HepG2 (cell line): ENCODE measurements around the gene MAPRE3. TPM values are rescaled to one million over a fixed set of nuclear protein-coding genes. Genes with fewer than 3 reads are reported as not detected.

ENCODE experiments used
- AHR ChIP-seq: IDR thresholded peaks from 2 replicates; pipeline ENCODE4 v1.6.1; 2018; ENCODE audit warnings: missing genetic modification reagents, missing compliant biosample characterization
- ARID2 ChIP-seq: sonication (generic); formaldehyde crosslinking; IDR thresholded peaks from 2 replicates; pipeline ENCODE4 v1.8.1; 2022; ENCODE audit warnings: mild to moderate bottlenecking, missing genetic modification reagents, borderline replicate concordance
- ATF2 ChIP-seq: sonication (generic); formaldehyde crosslinking; IDR thresholded peaks from 2 replicates; pipeline ENCODE4 v1.4.0; 2020; ENCODE audit warnings: missing genetic modification reagents
- ATF5 ChIP-seq: sonication (generic); formaldehyde crosslinking; IDR thresholded peaks from 2 replicates; pipeline ENCODE4 v1.4.0; 2020; ENCODE audit warnings: mild to moderate bottlenecking, low read depth, missing genetic modification reagents
- ELF1 ChIP-seq: sonication (generic); formaldehyde crosslinking; IDR thresholded peaks from 2 replicates; pipeline ENCODE4 v1.4.0; 2020; ENCODE audit warnings: missing genetic modification reagents
- ETS1 ChIP-seq: sonication (generic); formaldehyde crosslinking; IDR thresholded peaks from 2 replicates; pipeline ENCODE4 v1.4.0; 2020; ENCODE audit warnings: missing genetic modification reagents
- LCORL ChIP-seq, 2 experiments: fragments of 450-650 bp in 1 of 2; sonication (generic) in 1 of 2; formaldehyde crosslinking in 1 of 2; IDR thresholded peaks; 2 replicates each; pipeline versions ENCODE4 v1.5.0 to v1.6.1; 2017 to 2020; ENCODE audit warnings: antibody characterized with exemption in 1 of 2, missing genetic modification reagents in 1 of 2
- MAFK ChIP-seq, 2 experiments: IDR thresholded peaks in 1 of 2; conservative IDR thresholded peaks in 1 of 2; 2 replicates each; pipeline ENCODE4 v1.6.1; 2011; ENCODE audit warnings: improper control_type of control experiment in 2 of 2, low read length in 2 of 2
- NR2C2 ChIP-seq: sonication (generic); formaldehyde crosslinking; IDR thresholded peaks from 2 replicates; pipeline ENCODE4 v1.4.0; 2020; ENCODE audit warnings: missing genetic modification reagents, mild to moderate bottlenecking, moderate library complexity, borderline replicate concordance
- POLR2A ChIP-seq, 2 experiments: IDR thresholded peaks; 2 replicates each; pipeline ENCODE4 v1.6.1; 2011; ENCODE audit warnings: low read depth in 2 of 2, low read length in 2 of 2, mild to moderate bottlenecking in 1 of 2, moderate library complexity in 1 of 2; ENCODE audit not compliant: insufficient read depth in 1 of 2
- SALL2 ChIP-seq: sonication (generic); formaldehyde crosslinking; IDR thresholded peaks from 2 replicates; pipeline ENCODE4 v1.8.1; 2023; ENCODE audit warnings: mild to moderate bottlenecking, missing genetic modification reagents, inconsistent platforms
- SOX6 ChIP-seq, 2 experiments: fragments of 450-650 bp in 1 of 2; sonication (generic) in 1 of 2; formaldehyde crosslinking in 1 of 2; IDR thresholded peaks; 2 replicates each; pipeline versions ENCODE4 v1.4.0 to v1.6.1; 2017 to 2020; ENCODE audit warnings: antibody characterized with exemption in 1 of 2, mild to moderate bottlenecking in 1 of 2, missing genetic modification reagents in 1 of 2
- SYNCRIP ChIP-seq: fragments of 200-400 bp; formaldehyde crosslinking; IDR thresholded peaks from 2 replicates; pipeline ENCODE4 v1.6.1; 2018; ENCODE audit warnings: mild to moderate bottlenecking, low read depth, low read length; ENCODE audit not compliant: insufficient read depth
- ZBTB26 ChIP-seq: IDR thresholded peaks from 2 replicates; pipeline ENCODE4 v1.6.1; 2016; ENCODE audit warnings: missing compliant biosample characterization, missing genetic modification reagents, borderline replicate concordance
- ZNF232 ChIP-seq: sonication (generic); formaldehyde crosslinking; IDR thresholded peaks from 2 replicates; pipeline ENCODE4 v1.4.0; 2020; ENCODE audit warnings: missing genetic modification reagents, borderline replicate concordance
- ZNF280B ChIP-seq: sonication (generic); formaldehyde crosslinking; IDR thresholded peaks from 2 replicates; pipeline ENCODE4 v1.5.0; 2020; ENCODE audit warnings: missing genetic modification reagents, mild to moderate bottlenecking, borderline replicate concordance
- ZNF350 ChIP-seq: sonication (generic); formaldehyde crosslinking; IDR thresholded peaks from 2 replicates; pipeline ENCODE4 v1.4.0; 2020; ENCODE audit warnings: mild to moderate bottlenecking, low read depth, missing genetic modification reagents, borderline replicate concordance
- ZNF83 ChIP-seq: sonication (generic); formaldehyde crosslinking; IDR thresholded peaks from 2 replicates; pipeline ENCODE4 v1.4.0; 2020; ENCODE audit warnings: missing genetic modification reagents, mild to moderate bottlenecking, borderline replicate concordance
- ZSCAN31 ChIP-seq: sonication (generic); formaldehyde crosslinking; IDR thresholded peaks from 2 replicates; pipeline ENCODE4 v1.5.0; 2020; ENCODE audit warnings: low read depth, mild to moderate bottlenecking, missing genetic modification reagents
- polyA plus RNA-seq, 8 experiments: library from polyadenylated mRNA; depleted of rRNA in 3 of 8; stranded (reverse) in 7 of 8; unstranded in 1 of 8; fragments of >200 nt; fragmentation: Illumina TruSeq in 4 of 8; extraction: Trizol in 4 of 8; gene quantifications; 2 replicates each; pipeline versions ENCODE4 v1.2.1 to v1.2.3, GENCODE V29; 2011 to 2016; ENCODE audit warnings: low read depth in 4 of 8, missing spikeins in 1 of 8, mixed read lengths in 1 of 8; ENCODE audit not compliant: insufficient read depth in 1 of 8
- total RNA-seq, 5 experiments: library from RNA; depleted of rRNA; stranded (reverse); fragments of >200 nt; fragmentation: Illumina TruSeq; extraction: Trizol; gene quantifications; 2 replicates each; pipeline ENCODE4 v1.2.3, GENCODE V29; 2016; ENCODE audit warnings: low read depth in 1 of 5

The MAPRE3 gene
- total and polyA plus RNA-seq, 2 of the 13 experiments (the other 11 are each of a cell fraction or from before 2014, with no cell fraction given): 0.31 to 0.91 TPM

GRCh38 chr2:27050281-27050995, 80.0 kb downstream of the MAPRE3 start (continued):
- TF ChIP-seq ZNF280B (CRISPR knock-in tag) (peak; percentile 65; the same call in 1 of the 2 replicates), POLR2A (IDR thresholded peaks at IDR 0.05; ENCODE audit: insufficient read depth in 1 of 2, low read depth in 2 of 2, low read length in 2 of 2) (peak; percentile 86 to 98), ATF2 (CRISPR knock-in tag) (no peak), MAFK (conservative IDR thresholded peaks at IDR 0.05 in 1 of 2, IDR thresholded peaks at IDR 0.05 in 1 of 2; ENCODE audit: low read length in 2 of 2) (no peak), ZBTB26 (no peak; the same call in none of the 2 replicates), NR2C2 (peak; percentile 11), ZNF232 (CRISPR knock-in tag) (no peak), ATF5 (CRISPR knock-in tag) (no peak), ZSCAN31 (peak; percentile 75; the same call in 1 of the 2 replicates), AHR (CRISPR knock-in tag) (no peak; the same call in none of the 2 replicates), ETS1 (CRISPR knock-in tag) (no peak), SYNCRIP (no peak), LCORL (IDR thresholded peaks at IDR 0.05) (no peak), LCORL (CRISPR knock-in tag; IDR thresholded peaks at IDR 0.05) (peak; percentile 75; the same call in 1 of the 2 replicates), SOX6 (IDR thresholded peaks at IDR 0.05) (no peak), SOX6 (CRISPR knock-in tag; IDR thresholded peaks at IDR 0.05) (peak; percentile 63), ELF1 (no peak), ZNF350 (peak; percentile 90; the same call in 1 of the 2 replicates), ARID2 (peak; percentile 62; the same call in 1 of the 2 replicates), ZNF83 (CRISPR knock-in tag) (no peak), SALL2 (CRISPR knock-in tag) (no peak; the same call in 1 of the 2 replicates)
